Right lung (tissue), 5 donors: ENCODE measurements around the gene FGD4. TPM values are rescaled to one million over a fixed set of nuclear protein-coding genes. Genes with fewer than 3 reads are reported as not detected.
A peak's percentile ranks its signal among the peaks of the same experiment; 100 is the strongest.

Experiments used
- DNase-seq, 2 donors: peaks; one replicate each; pipeline ENCODE4 v3.0.0-alpha.2; 2013
- polyA plus RNA-seq, 5 donors: library from polyadenylated mRNA; unstranded; fragments of 120-200 nt; gene quantifications; one replicate each; pipeline versions ENCODE4 v1.2.1 to v1.2.3, GENCODE V29; 2013; ENCODE audit warnings: inconsistent platforms in 1 of 5, low replicate concordance in 1 of 5; ENCODE audit not compliant: insufficient read length in 5 of 5, insufficient read depth in 1 of 5

FGD4 gene
- polyA plus RNA-seq, 5 donors: 13.6 to 25.9 (median 24.2) TPM

- peak; percentile 8 for DNase-seq
Measured at GRCh38 chr12:32605326-32606095, 206.2 kb downstream of the FGD4 start.

DNA sequence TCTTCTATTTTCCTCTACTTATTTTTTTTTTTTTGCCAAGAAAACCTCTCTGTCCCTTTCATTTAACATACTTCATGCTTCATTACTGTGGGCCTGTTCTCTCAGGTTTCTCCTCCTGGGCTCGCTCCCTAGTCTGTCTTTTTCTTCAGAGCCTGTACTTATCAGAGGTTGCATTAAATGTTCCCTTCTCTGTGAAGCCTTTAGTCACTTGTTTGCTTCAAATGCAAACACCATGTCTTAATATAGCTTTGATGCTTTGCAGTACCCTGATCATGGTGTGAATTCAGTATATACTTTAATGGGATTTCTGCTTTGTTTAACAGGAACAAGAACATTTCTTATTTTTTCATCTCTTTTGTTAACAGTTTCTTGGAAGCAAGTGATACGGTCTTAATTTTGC lies 207.1 kb downstream of the FGD4 start:
- no peak for DNase-seq

- DNase-seq: no peak
Measured at GRCh38 chr12:32609966-32610365, 210.6 kb downstream of the FGD4 start.

DNA sequence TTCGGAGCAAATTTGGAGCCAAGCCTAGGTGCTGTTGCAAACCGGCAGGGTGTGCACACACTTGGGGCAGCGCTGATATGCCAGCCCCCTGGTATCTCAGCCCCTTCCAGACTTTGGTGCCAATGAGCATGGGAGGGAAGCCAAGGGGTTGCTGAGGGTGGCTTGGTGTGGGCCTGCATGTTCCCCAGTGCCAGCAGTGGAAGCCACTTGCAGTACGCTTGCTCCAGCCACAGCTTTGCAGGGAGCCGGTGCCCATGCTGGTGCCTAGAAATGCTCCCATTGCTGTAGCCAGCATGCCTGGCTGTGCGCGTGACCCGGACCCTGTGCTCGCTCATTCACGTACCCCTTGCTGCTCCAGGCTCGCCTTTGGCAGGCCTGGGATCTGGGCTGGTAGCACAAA lies 212.6 kb downstream of the FGD4 start:
- DNase-seq: no peak

DNA sequence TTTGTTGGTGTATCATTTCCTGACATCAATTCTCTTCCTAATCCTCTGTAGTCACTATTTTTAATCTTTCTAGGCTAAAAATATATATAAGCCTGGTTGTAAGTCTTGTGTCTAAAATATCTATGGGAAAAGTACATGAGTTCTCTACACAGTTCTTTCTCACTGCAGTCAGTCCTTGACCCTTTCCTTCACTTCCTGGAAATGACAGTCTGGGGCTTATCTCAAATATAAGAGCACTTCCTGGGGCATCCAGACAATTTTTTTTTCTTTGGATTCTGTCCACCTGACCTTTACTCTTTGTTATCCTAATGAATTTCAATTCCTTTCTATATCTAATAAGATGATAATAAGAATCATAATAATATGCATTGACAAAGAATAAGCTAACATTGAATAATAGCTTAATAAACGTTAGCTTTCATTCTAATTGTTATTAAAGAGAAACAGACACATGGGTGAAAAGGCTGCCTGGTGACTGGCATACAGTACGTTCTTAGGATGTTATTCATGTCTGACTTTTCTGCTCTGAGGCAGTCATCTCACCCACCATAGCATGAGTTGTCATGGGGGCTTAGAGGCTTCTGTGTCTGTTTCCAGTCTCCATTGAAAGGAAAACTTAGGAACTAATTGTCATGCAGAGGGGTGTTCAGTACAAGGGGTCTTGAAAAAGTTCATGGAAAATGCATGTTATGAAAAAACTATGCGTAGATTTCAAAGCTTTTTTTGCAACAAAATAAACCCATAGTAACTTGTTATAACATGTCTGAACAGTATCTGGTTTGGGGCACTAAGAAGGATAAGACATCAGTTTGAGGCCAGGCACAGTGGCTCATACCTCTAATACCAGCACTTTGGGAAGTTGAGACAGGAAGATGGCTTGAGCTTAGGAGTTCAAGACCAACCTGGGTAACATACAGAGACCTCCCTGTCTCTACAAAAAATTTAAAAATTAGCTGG lies 213.6 kb downstream of the FGD4 start:
- no peak for DNase-seq

DNA sequence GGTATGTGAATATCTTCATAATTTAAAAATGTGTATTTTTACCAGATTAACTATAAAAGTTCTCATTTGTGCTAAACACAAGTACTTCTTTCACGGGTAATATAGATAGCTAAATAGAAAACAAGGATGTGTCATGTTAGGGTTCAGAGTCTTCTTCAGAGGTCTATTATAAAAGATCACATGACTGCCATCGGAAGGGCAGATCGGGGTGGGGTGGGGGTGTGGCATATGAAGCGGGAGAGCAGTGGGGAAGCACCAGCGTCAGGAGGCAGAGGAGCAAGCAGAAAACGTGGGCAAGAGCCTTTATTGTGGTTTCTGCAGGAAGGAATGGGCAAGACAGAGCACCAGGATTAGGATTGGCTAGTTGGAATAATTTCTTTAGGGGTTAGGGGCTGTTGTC lies 216.1 kb downstream of the FGD4 start:
- no peak for DNase-seq

GRCh38 chr12:32617534-32617933 lies 218.2 kb downstream of the FGD4 start:
- DNase-seq: no peak

- no peak for DNase-seq
Measured at GRCh38 chr12:32618115-32618514, 218.8 kb downstream of the FGD4 start.

GRCh38 chr12:32627976-32628375 lies 228.6 kb downstream of the FGD4 start:
- DNase-seq: no peak

DNA sequence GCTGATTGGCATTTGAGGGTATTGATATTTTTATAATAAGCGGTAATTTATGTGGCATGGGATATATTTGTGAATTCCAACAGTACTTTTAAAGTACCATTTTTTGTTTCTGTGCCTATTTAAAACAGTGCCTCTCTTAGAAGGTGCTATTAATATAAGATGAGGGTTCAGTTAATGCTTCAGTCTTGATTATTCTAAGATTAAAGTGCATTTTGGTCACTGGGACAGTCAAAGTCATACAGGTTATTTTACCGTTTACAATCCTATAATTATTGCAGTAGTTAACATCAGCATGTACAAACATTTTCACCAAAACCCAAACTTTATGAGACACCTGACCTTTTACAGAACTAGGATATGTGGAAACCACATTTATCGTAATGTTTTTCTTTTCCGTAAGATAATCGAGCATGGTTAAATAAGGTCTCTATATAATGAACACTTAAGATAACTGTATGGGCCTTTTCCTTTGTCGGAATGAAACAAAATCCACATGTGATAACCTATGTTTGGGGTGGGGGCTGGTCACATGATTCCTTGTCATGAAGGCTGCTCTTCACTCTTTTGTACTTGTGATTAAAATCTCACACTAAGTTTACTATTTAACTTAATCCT lies 242.0 kb downstream of the FGD4 start:
- no peak for DNase-seq

DNA sequence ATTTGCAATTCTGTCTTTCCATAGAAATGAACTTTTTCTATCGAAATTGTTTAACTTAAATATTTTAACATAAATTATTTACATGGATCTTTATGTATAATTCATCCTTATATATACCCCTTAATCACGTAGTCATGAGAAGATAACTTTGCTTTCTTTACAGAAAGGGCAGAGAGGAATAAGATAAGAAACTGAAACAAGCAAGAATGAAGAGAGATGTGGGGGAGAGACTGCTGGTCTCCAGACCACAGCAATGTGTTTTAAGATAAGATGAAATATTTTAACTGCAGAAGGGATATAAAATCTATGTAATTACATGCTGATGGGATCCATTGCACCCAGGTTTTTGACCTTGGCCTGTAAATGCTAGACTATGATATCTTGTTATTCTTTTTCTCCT lies 245.1 kb downstream of the FGD4 start:
- DNase-seq: no peak

DNA sequence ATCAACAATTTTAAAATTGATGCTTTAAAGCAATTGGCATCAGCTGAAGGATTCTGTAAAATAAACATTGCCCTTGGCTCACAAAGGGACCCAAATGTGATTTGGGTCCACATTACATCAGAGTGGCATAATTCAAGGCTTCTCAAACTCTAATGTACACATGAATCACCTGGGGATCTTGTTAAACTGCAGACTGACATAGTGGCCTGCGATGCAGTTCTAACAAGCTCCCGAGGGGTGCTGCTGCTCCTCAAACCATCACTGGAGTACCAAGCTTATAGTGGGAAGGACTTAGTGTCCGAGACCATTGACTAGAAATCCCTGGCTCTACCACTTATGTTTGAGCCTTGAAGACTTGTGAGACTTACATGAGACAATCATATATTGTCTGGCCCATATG lies 247.9 kb downstream of the FGD4 start:
- DNase-seq: no peak

GRCh38 chr12:32650508-32650907 lies 251.2 kb downstream of the FGD4 start:
- DNase-seq: no peak

- no peak for DNase-seq
Measured at GRCh38 chr12:32651151-32651955, 252.0 kb downstream of the FGD4 start.

GRCh38 chr12:32651956-32652210 lies 252.5 kb downstream of the FGD4 start:
- DNase-seq: no peak

GRCh38 chr12:32659908-32660440 lies 260.6 kb downstream of the FGD4 start:
- DNase-seq: no peak

DNA sequence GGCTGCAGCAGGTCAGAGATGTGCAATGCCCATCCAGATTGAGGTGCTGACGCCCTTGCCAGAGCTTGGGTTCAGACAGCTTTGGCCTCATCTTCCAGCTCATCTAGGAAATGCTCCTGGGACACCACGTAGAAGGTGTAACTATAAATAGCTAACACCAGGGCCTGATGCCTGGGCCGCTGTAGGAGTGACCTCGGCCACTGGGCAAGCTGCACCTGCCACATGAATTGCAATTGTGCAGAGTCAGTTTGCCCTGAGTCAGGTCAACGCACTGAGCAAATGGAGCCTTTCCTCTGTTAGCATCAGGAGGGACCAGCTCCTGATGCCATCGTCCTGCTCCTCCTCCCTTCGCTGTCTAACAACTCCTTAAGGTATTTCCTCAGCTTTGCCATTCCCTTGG lies 262.3 kb downstream of the FGD4 start:
- DNase-seq: no peak

DNA sequence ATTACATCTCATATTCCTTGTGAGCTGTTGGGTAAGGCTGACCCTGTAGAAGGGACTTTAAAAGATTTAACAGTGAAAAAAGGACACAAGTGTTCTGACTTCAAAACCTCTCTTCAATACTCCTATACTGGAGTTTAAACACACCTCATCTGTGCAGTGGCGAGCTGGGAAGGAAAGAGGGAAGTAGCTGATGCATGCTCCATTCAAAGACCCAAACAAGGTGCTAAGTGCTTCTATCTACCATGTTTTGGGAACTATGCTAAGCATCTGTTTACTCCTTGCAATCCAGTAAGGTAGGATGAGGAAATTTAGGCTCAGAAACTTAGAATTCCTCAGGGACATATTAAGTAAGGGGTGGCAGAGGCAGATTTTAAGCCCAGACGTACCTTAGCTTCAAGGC lies 263.3 kb downstream of the FGD4 start:
- DNase-seq: no peak

- DNase-seq: no peak
Measured at GRCh38 chr12:32666018-32666417, 266.7 kb downstream of the FGD4 start.

GRCh38 chr12:32669584-32669983 lies 270.2 kb downstream of the FGD4 start:
- DNase-seq: no peak

- DNase-seq: peak; percentile 78 to 83
Measured at GRCh38 chr12:32671930-32672780, 272.8 kb downstream of the FGD4 start.
